Fibroblast of lung (primary cell): ENCODE results near the gene NIPAL3. TPM values are rescaled to one million over a fixed set of nuclear protein-coding genes. Genes with fewer than 3 reads are reported as not detected.
"Not testable (repeated sequence)": the region's sequence is repeated elsewhere in the genome, so short reads cannot be mapped to it uniquely, and the experiment has no call there.

Source experiments
- DNase-seq, 2 donors: peaks; one replicate each; pipeline versions ENCODE4 v3.0.0 to v3.0.0-alpha.2; 2010; ENCODE audit warnings: low read depth in 2 of 2
- H2AFZ ChIP-seq: 2 replicates; pipeline ENCODE4 v1.5.1; 2012; ENCODE audit warnings: low read length, control low read depth, inconsistent platforms
- H3K27ac ChIP-seq: 2 replicates; pipeline ENCODE4 v1.5.1; 2011; ENCODE audit warnings: low read length, control low read depth; ENCODE audit not compliant: insufficient read depth
- H3K27me3 ChIP-seq: 2 replicates; pipeline ENCODE4 v1.5.1; 2011; ENCODE audit warnings: mild to moderate bottlenecking, low read length; ENCODE audit not compliant: control insufficient read depth, insufficient read depth
- H3K36me3 ChIP-seq: 2 replicates; pipeline ENCODE4 v1.5.1; 2011; ENCODE audit warnings: low read length; ENCODE audit not compliant: control insufficient read depth, insufficient read depth
- H3K4me1 ChIP-seq: 2 replicates; pipeline ENCODE4 v1.5.1; 2011; ENCODE audit warnings: low read length; ENCODE audit not compliant: control insufficient read depth, insufficient read depth; ENCODE audit errors: extremely low read depth
- H3K4me2 ChIP-seq: 2 replicates; pipeline ENCODE4 v1.5.1; 2011; ENCODE audit warnings: low read length, control low read depth; ENCODE audit not compliant: insufficient read depth; ENCODE audit errors: extremely low read depth
- H3K4me3 ChIP-seq, 4 experiments: fragments of 200-600 bp in 1 of 4; sonication (generic) in 1 of 4; replicated peaks in 1 of 4; 2 replicates each; pipeline ENCODE4 v1.5.1; 2011 to 2016; ENCODE audit warnings: low read length in 4 of 4, low read depth in 3 of 4, mild to moderate bottlenecking in 3 of 4, control low read depth in 2 of 4, inconsistent platforms in 1 of 4, mixed read lengths in 1 of 4; ENCODE audit not compliant: insufficient read depth in 1 of 4; ENCODE audit errors: control extremely low read depth in 1 of 4
- H3K79me2 ChIP-seq: 2 replicates; pipeline ENCODE4 v1.5.1; 2012; ENCODE audit warnings: mild to moderate bottlenecking, low read length, inconsistent platforms; ENCODE audit not compliant: control insufficient read depth, insufficient read depth
- H3K9ac ChIP-seq: 2 replicates; pipeline ENCODE4 v1.5.1; 2011; ENCODE audit warnings: mild to moderate bottlenecking, low read length, control low read depth; ENCODE audit not compliant: insufficient read depth
- H3K9me3 ChIP-seq: 2 replicates; pipeline ENCODE4 v1.5.1; 2012; ENCODE audit warnings: low read depth, low read length; ENCODE audit not compliant: control insufficient read depth, insufficient read depth
- H4K20me1 ChIP-seq: 2 replicates; pipeline ENCODE4 v1.5.1; 2011; ENCODE audit warnings: low read length; ENCODE audit not compliant: control insufficient read depth, insufficient read depth; ENCODE audit errors: extremely low read depth
- EZH2 ChIP-seq: IDR thresholded peaks from 2 replicates; pipeline ENCODE4 v1.5.1; 2012; ENCODE audit warnings: low read length, control low read depth, mild to moderate bottlenecking; ENCODE audit errors: missing control alignments
- polyA plus RNA-seq, 2 donors: library from polyadenylated mRNA; depleted of rRNA in 1 of 2; stranded (reverse) in 1 of 2; unstranded in 1 of 2; fragments of >200 nt; gene quantifications; 2 replicates each; pipeline ENCODE4 v1.2.1, GENCODE V29; 2011 to 2012; ENCODE audit warnings: missing spikeins in 1 of 2
- total RNA-seq: library from RNA; depleted of rRNA; stranded (reverse); fragments of >200 nt; gene quantifications from 2 replicates; pipeline ENCODE4 v1.2.1, GENCODE V29; 2014
- TF ChIP-seq, protein P1 (sequence below), 2 donors: IDR thresholded peaks in 1 of 2; conservative IDR thresholded peaks in 1 of 2; 1 replicate in 1 of 2; 2 replicates in 1 of 2; pipeline ENCODE4 v1.5.1; 2011 to 2012; ENCODE audit warnings: low read length in 2 of 2, control low read depth in 1 of 2, inconsistent platforms in 1 of 2, low read depth in 1 of 2, mild to moderate bottlenecking in 1 of 2

Gene NIPAL3
- total and polyA plus RNA-seq, 2 donors (not counting 1 experiment from before 2014, with no cell fraction given): 65.3 to 85.2 TPM

DNA sequence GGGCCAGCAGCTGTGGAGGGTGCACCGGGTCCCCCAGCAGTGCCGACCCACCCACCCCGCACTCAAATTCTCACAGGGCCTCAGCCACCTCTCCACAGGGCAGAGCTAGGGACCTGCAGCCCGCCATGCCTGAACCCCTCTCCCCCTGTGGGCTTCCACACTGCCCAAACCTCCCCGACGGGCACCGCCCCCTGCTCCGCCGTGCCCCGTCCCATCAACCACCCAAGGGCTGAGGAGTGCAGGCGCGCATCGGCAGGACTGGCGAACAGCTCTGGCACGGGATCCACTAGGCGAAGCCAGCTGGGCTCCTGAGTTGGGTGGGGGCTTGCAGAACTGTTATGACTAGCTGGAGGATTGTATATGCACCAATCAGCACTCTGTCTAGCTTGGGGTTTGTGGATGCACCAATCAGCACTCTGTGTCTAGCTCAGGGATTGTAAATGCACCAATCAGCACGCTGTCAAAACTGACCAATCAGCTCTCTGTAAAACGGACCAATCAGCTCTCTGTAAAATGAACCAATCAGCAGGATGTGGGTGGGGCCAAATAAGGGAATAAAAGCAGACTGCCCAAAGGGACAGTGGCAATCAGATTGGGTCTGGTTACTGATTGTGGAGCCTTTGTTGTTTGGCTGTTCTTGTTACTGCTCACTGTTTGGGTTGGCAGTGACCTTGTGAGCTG, 74.6 kb downstream of the NIPAL3 start:
- no peak overlapping the region for H2AFZ ChIP-seq
- no peaks in the 10 kb centered on the region for H3K79me2 ChIP-seq
- no peak overlapping the region for H3K9ac ChIP-seq
- H3K4me2 ChIP-seq: no peak overlapping the region
- H3K27me3 ChIP-seq: no peaks in the 10 kb centered on the region
- DNase-seq: no peak
- H4K20me1 ChIP-seq: no peaks in the 10 kb centered on the region
- no peak for TF ChIP-seq EZH2
- TF ChIP-seq, protein P1, sequence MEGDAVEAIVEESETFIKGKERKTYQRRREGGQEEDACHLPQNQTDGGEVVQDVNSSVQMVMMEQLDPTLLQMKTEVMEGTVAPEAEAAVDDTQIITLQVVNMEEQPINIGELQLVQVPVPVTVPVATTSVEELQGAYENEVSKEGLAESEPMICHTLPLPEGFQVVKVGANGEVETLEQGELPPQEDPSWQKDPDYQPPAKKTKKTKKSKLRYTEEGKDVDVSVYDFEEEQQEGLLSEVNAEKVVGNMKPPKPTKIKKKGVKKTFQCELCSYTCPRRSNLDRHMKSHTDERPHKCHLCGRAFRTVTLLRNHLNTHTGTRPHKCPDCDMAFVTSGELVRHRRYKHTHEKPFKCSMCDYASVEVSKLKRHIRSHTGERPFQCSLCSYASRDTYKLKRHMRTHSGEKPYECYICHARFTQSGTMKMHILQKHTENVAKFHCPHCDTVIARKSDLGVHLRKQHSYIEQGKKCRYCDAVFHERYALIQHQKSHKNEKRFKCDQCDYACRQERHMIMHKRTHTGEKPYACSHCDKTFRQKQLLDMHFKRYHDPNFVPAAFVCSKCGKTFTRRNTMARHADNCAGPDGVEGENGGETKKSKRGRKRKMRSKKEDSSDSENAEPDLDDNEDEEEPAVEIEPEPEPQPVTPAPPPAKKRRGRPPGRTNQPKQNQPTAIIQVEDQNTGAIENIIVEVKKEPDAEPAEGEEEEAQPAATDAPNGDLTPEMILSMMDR (conservative IDR thresholded peaks at IDR 0.05 in 1 of 2, IDR thresholded peaks at IDR 0.05 in 1 of 2; ENCODE audit: low read depth in 1 of 2, low read length in 2 of 2): no peak
- no peak overlapping the region for H3K27ac ChIP-seq
- no peaks in the 10 kb centered on the region for H3K4me1 ChIP-seq
- H3K4me3 ChIP-seq: no peak overlapping the region
- no peaks in the 10 kb centered on the region for H3K9me3 ChIP-seq
- no peaks in the 10 kb centered on the region for H3K36me3 ChIP-seq

DNA sequence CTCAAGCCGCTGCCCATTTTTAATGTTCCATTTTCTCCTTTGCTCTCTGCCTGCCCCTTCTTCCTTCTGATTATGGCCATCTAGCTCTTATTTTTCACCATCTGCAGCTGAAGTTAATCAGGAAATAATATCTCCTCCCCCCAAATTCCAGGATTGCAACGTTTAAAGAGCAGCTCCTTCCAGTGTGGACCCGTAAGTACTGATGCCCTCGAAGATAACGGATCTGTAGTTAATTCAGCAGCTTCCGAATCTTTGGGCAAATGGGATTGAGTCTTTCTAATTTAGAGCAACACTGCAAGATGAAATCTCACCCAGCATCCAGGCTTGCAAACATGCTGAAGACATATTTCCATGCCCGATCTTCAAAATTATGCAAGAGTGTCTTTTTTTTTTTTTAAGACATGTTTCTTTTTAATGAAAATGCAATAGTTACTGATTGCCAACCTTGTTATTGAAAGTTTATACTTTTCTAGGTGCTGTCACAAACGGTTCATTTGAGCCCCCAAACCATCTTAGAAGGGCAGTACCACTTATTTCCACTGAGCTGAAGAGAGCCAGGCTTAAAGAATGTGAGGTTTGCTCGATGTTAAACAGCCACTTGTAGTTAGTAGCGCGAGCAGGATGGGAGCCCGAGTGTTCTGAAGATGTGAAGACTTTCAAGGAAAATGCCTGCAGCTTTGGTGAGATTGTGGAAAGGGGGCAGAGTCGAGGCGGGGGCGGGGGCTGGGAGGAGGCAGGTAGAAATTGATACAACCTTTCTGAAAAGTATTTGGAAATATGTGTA, 76.2 kb downstream of the NIPAL3 start:
- H4K20me1 ChIP-seq: no peaks in the 10 kb centered on the region
- H3K36me3 ChIP-seq: no peaks in the 10 kb centered on the region
- no peak for TF ChIP-seq EZH2
- TF ChIP-seq, protein P1 (conservative IDR thresholded peaks at IDR 0.05 in 1 of 2, IDR thresholded peaks at IDR 0.05 in 1 of 2; ENCODE audit: low read depth in 1 of 2, low read length in 2 of 2): no peak
- H3K9ac ChIP-seq: no peak overlapping the region
- no peak overlapping the region for H2AFZ ChIP-seq
- H3K27ac ChIP-seq: no peak overlapping the region
- no peak for DNase-seq
- no peak overlapping the region for H3K4me2 ChIP-seq
- H3K9me3 ChIP-seq: no peaks in the 10 kb centered on the region
- H3K27me3 ChIP-seq: no peaks in the 10 kb centered on the region
- H3K4me1 ChIP-seq: no peaks in the 10 kb centered on the region
- no peaks in the 10 kb centered on the region for H3K79me2 ChIP-seq
- no peak overlapping the region for H3K4me3 ChIP-seq

DNA sequence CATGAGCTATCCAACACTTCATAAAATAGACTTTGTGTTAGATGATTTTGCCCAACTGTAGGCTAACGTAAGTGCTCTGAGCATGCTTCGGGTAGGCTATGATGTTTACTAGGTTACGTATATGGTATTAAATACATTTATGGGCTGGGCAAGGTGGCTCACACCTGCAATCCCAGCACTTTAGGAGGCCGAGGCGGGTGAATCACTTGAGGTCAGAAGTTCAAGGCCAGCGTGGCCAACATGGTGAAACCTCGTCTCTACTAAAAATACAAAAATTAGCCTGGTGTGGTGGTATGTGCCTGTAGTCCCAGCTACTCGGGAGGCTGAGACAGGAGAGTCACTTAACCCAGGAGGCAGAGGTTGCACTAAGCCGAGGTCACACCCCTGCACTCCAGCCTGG, 77.3 kb downstream of the NIPAL3 start:
- not testable (repeated sequence) for H3K27ac ChIP-seq, H3K27me3 ChIP-seq, H3K4me2 ChIP-seq, H3K9me3 ChIP-seq, H3K4me3 ChIP-seq, H4K20me1 ChIP-seq, H2AFZ ChIP-seq, H3K36me3 ChIP-seq, DNase-seq, H3K79me2 ChIP-seq, H3K9ac ChIP-seq, H3K4me1 ChIP-seq
